GM19239 (cell line): ENCODE measurements around the gene GLOD5.

ENCODE experiments used
- DNase-seq: peaks from one replicate; pipeline ENCODE4 v3.0.0; 2011; ENCODE audit warnings: low spot score; ENCODE audit not compliant: insufficient read length
- FAIRE-seq: peaks from 2 replicates; lab custom pipeline; 2011; peaks lifted over from hg19 to GRCh38; lab: Jason Lieb, UNC

GLOD5 gene

GRCh38 chrX:48752498-48752897 lies 9.0 kb upstream of the GLOD5 start:
- FAIRE-seq, result no peak
- no peak for DNase-seq

DNA sequence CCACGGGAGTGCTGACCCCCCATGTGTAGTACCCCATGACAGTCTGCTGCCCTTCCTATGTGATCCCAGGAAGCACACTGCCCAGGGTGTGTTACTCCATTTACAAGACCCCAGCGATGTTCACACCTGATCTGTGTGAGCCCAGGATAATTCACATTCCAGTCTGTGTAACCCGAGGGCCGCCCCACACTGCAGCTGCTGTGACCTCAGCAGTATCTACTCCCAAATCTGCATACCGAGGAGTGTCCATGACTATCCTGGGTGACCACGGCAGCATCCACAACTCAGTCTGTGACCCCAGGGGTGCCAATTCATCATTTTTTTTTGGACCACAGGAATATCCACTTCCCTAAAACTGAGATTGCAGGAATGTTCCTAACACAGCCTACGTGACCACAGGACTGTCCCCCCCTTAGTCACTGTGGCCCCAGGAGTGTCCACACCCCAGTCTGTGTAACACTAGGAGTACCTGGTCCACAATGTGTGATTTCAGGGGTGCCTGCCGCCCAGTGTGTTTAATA lies 7.8 kb upstream of the GLOD5 start:
- DNase-seq (no peak), FAIRE-seq (no peak)

- DNase-seq (no peak), FAIRE-seq (no peak)
These were observed 7.3 kb upstream of the GLOD5 start for GRCh38 chrX:48754238-48754637.

- FAIRE-seq (no peak), DNase-seq (no peak)
These were observed 7.7 kb downstream of the GLOD5 start for GRCh38 chrX:48769230-48769629.

- no peak for DNase-seq
- FAIRE-seq, result no peak
These were observed 8.7 kb downstream of the GLOD5 start for GRCh38 chrX:48770296-48770695.

DNA sequence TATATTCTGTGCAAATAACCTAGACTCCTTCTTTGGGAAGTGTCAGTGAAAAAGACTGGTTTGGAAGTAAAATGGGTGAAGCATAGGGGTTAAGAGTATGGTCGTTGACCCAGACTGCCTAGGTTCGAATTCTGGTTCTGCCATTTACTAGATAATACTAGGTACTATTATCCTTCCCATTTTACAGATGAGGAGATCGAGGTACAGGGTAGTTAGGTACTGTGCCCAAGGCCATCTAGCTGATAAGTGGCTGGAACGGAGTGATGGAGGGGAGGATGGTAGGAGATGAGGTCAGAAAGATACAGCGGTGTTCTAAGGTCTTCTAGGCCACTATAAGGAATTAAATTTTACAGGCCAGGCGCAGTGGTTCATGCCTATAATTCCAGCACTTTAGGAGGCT lies 11.1 kb downstream of the GLOD5 start:
- no peak for DNase-seq
- no peak for FAIRE-seq

DNA sequence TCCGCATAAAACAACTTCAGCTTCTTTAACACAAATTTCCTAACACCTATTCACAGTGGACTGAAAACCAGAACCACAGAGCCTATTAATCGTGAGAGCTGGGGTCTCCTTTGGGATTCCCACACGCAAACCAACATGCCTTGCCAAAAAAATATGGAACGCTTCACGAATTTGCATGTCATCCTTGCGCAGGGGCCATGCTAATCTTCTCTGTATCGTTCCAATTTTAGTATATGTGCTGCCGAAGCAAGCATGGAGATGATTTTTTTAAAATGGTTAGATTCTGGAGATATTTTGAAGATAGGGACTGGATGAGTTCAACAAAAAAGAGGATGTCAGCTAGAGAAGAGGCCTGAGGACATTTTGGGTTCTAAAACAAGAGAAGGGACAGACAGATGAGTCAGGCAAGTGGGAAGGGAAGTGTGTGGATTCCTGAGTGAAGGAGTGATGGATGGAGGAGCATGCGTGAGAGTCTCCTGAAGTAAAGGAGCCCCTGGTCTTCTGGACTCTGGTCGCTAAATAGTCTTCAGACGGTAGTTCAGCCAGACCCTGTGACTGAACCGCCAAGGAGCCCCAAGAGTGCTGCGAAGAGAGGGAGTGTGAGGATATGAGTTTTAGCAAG lies 15.4 kb downstream of the GLOD5 start:
- no peak for FAIRE-seq
- DNase-seq, result no peak

DNA sequence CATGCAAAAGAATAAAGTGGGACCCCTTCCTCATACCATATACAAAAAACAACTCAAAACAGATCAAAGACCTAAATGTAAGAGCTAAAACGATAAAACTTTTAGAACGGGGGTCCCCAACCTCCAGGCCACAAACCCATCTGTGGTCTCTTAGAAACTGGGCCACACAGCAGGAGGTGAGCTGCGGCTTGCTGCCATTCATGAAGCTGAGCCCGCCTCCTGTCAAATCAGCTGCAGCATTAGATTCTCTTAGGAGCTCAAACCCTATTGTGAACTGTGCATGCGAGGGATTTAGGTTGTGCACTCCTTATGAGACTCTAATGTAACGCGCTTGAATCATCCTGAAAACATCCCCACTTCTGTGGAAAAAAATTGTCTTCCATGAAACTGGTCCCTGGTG lies 17.9 kb downstream of the GLOD5 start:
- no peak for DNase-seq

GRCh38 chrX:48781705-48782104 lies 20.2 kb downstream of the GLOD5 start:
- DNase-seq (no peak), FAIRE-seq (no peak)

More for the DNA sequence above, 17.9 kb downstream of the GLOD5 start:
- no peak for FAIRE-seq

DNA sequence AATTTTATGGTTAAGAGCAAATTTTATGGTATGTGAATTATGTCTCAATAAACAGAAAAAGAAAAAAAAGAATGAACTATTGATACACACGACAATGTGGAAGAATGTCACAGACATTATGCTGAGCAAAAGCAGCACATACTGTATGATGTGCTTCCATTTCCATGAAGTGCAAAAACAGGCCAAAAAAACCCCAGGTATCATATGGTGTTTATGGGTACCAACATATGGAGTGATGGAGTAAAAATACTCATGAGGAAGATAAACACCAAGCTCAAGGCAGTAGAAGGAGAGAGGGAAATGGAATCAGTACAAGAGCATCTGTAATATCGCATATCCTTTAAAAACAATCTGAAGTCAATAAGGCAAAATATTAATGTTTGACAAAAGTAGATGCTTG lies 20.7 kb downstream of the GLOD5 start:
- FAIRE-seq (no peak), DNase-seq (no peak)

DNA sequence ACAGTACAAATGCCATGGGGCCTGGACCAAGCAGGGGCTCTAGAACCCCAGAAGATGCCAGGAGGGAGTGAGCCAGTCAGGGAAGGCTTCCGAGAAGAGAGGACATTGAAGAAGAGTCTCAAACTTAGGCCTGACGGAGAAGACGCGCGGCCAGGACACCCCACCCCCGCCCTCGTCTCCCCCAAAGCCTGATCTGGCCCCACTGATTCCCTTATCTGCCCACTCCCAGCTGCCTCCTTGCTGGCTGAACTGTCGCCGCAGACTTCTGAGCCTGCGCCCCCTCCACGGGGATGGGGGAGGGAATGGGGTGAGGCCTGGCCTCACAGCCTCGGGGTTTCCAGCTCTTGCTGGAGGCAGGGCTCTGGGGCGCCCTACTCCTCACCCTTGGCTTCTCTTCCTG lies 21.2 kb downstream of the GLOD5 start:
- FAIRE-seq, result no peak
- DNase-seq, result no peak

GRCh38 chrX:48784726-48785125 lies 23.2 kb downstream of the GLOD5 start:
- DNase-seq (no peak), FAIRE-seq (no peak)

- no peak for DNase-seq
These were observed 23.6 kb downstream of the GLOD5 start for GRCh38 chrX:48785186-48785539.

GRCh38 chrX:48785540-48786214 lies 24.1 kb downstream of the GLOD5 start:
- FAIRE-seq (no peak), DNase-seq (no peak)

More at GRCh38 chrX:48785186-48785539, 23.6 kb downstream of the GLOD5 start:
- no peak for FAIRE-seq

DNA sequence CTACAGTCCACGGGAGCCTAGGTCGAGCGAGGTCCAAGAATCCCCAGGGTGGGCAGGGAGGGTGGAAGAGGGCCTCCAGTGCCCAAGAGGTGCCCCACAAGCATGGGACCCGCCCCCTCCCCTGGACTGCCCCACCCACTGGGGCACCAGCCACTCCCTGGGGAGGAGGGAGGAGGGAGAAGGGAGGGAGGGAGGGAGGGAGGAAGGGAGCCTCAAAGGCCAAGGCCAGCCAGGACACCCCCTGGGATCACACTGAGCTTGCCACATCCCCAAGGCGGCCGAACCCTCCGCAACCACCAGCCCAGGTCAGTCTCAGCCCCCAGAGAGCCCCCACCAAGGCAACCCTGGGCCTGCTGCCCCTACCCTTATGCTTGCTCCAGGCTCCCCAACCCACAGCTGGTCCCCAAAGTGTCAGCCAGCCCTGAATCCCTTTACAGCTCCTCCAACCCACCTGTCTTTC lies 24.8 kb downstream of the GLOD5 start, which contains the start of gene GATA1:
TSS of gene GATA1 (plus strand) at position 250 of the 460 bp plus-strand sequence. CDS start 4,520 bp downstream, outside the sequence.
- DNase-seq (no peak), FAIRE-seq (no peak)

GRCh38 chrX:48786825-48787504 lies 25.4 kb downstream of the GLOD5 start:
- DNase-seq, result no peak
- no peak for FAIRE-seq

DNA sequence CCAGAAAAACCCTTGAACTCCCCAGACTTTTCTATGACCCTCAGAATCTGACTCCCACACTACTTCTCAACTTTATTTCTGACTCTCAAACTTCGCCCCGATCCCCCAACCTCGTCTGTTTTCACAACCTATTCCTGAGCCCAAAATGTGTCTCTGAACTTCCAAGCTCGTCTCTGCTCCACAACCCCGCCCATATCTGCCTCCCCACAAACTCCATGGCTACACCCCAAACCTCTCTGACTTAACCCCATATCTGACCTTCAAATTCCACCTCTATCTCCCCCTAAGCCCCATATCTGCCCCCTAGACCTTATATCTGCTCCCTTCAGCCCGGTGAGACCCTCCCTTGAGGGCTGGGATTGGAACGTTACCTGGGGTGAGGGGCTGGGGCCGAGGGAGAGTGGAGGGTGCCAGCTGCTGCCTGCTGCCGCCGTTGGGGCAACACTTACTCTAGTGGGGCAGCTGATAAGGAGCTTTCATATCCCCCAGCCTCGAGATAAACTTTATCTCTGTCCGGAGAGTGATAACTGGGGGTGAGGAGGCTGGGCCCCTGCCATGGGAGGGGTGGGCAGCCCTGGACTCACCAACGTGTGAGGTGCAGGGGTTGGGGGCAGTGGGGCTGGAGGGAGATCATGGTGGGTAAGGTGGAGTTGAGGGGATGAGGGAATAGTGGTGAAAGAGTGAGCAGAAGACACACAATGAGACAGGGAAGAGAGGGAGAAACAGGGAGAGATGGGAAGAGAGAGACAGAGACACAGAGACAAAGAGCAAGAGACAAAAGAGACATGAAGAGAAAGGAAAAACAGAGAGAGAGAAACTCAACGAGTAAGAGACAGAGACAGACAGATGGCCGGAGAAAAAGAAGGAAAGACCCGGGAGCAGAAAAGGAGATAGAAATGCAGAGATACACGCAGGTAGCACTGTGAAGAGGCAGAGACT lies 26.2 kb downstream of the GLOD5 start:
- DNase-seq, result no peak
- no peak for FAIRE-seq

- DNase-seq (no peak), FAIRE-seq (no peak)
These were observed 28.0 kb downstream of the GLOD5 start for GRCh38 chrX:48789366-48790220.

- no peak for DNase-seq
- FAIRE-seq, result no peak
These were observed 28.9 kb downstream of the GLOD5 start for GRCh38 chrX:48790477-48790876.
